Neutrophil (primary cell): ENCODE data around the gene PLA2R1.

ENCODE experiments used
- H3K27ac ChIP-seq: fragments of 200-600 bp; sonication (generic); 2 replicates; pipeline ENCODE4 v1.5.1; 2016; ENCODE audit warnings: mild to moderate bottlenecking, moderate library complexity
- H3K27me3 ChIP-seq: fragments of 200-600 bp; sonication (generic); 2 replicates; pipeline ENCODE4 v1.6.0; 2016; ENCODE audit warnings: mild to moderate bottlenecking
- H3K36me3 ChIP-seq: fragments of 200-600 bp; sonication (generic); 2 replicates; pipeline ENCODE4 v1.5.1; 2017
- H3K4me1 ChIP-seq, 2 experiments: fragments of 200-600 bp in 1 of 2; sonication (generic) in 1 of 2; 1 replicate in 1 of 2; 2 replicates in 1 of 2; pipeline versions ENCODE4 v1.5.1 to v1.6.1; 2013 to 2016; ENCODE audit warnings: low read depth in 1 of 2, low read length in 1 of 2, mild to moderate bottlenecking in 1 of 2, moderate library complexity in 1 of 2; ENCODE audit not compliant: control insufficient read depth in 1 of 2, insufficient read depth in 1 of 2
- H3K4me3 ChIP-seq, 2 experiments: fragments of 200-600 bp in 1 of 2; sonication (generic) in 1 of 2; 1 replicate in 1 of 2; 2 replicates in 1 of 2; pipeline ENCODE4 v1.5.1; 2013 to 2016; ENCODE audit warnings: low read depth in 1 of 2, low read length in 1 of 2, mild to moderate bottlenecking in 1 of 2, moderate library complexity in 1 of 2
- H3K9me3 ChIP-seq: fragments of 200-600 bp; sonication (generic); 2 replicates; pipeline ENCODE4 v1.5.1; 2016
- TF ChIP-seq, protein P1 (sequence below): fragments of 200-600 bp; sonication (generic); IDR thresholded peaks from 2 replicates; pipeline ENCODE4 v1.5.1; 2016; ENCODE audit warnings: antibody characterized with exemption

Gene PLA2R1

DNA sequence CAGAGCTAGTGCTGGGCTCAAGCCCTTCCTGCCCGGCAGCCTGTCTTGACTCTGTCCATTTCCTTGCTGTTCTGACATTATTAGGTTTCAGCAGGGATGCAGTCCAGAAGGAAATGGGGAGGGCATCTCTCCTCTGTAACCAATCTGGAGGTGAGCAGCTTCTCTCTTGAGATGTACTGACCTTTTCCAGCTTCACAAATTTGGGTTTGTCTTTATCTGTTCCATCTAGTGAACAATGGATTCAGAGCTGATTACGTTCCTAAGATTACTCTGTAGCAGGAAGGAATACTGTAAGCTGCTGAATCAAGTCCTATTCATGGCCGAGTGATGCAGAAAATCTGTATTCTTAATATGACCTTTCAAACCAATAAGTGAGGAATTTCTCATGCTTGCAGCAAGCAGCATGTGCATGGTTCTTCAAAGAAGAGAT lies 11.0 kb downstream of the PLA2R1 start:
- H3K27me3 ChIP-seq = no peaks in the 10 kb centered on the region
- H3K27ac ChIP-seq = no peak overlapping the region
- H3K4me3 ChIP-seq = no peak overlapping the region
- H3K36me3 ChIP-seq = no peaks in the 10 kb centered on the region
- H3K9me3 ChIP-seq = no peaks in the 10 kb centered on the region
- TF ChIP-seq, protein P1, sequence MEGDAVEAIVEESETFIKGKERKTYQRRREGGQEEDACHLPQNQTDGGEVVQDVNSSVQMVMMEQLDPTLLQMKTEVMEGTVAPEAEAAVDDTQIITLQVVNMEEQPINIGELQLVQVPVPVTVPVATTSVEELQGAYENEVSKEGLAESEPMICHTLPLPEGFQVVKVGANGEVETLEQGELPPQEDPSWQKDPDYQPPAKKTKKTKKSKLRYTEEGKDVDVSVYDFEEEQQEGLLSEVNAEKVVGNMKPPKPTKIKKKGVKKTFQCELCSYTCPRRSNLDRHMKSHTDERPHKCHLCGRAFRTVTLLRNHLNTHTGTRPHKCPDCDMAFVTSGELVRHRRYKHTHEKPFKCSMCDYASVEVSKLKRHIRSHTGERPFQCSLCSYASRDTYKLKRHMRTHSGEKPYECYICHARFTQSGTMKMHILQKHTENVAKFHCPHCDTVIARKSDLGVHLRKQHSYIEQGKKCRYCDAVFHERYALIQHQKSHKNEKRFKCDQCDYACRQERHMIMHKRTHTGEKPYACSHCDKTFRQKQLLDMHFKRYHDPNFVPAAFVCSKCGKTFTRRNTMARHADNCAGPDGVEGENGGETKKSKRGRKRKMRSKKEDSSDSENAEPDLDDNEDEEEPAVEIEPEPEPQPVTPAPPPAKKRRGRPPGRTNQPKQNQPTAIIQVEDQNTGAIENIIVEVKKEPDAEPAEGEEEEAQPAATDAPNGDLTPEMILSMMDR = no peak
- H3K4me1 ChIP-seq = no peaks in the 10 kb centered on the region

DNA sequence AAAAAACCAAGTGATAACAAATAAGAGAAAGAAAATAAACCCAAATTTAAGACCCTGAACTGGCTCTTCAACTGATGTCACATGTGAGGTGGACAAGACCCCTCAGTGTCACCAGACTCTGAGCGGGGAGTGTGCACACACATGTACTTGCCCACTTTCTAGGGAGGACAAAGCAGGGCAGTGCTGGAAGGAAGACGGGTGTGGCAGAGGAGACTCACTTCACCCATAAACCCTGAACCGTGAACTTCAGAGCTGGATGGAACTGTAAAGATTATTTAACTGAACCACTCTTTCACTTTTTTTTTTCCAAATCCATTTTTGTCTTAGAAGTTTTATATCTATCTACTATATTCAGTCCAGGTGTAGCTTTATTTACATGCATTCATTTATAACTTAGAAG lies 12.3 kb downstream of the PLA2R1 start:
- H3K36me3 ChIP-seq = no peaks in the 10 kb centered on the region
- no peak overlapping the region for H3K4me3 ChIP-seq
- H3K27me3 ChIP-seq = no peaks in the 10 kb centered on the region
- TF ChIP-seq, protein P1 = no peak
- H3K4me1 ChIP-seq = no peaks in the 10 kb centered on the region
- H3K9me3 ChIP-seq = no peaks in the 10 kb centered on the region
- H3K27ac ChIP-seq = no peak overlapping the region

DNA sequence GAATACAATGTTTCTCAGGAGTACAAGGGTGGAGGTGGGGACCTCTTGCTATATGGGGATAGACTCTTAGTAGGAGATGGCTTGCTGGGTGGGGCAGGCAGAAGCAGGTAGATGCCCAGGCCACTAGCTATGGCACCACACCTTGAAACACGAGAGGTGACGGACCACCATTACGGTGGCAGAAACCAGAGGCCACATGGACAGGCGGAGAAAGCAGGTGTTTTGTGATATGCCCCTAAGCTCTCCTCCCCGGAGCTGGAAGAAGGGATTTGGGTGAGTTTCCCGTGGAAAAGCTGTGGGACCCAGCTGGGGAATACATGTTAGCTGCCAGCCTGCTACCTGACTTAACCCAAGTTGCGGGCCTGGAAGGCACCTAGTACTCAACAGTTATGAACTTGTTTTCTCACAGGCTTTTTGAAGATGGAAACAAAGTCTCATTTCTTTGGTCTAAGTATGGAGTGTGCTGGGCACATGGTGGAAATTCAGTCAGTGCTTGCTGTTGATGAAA lies 16.7 kb downstream of the PLA2R1 start:
- TF ChIP-seq, protein P1 = no peak
- Histone ChIP-seq H3K27ac (no peak overlapping the region), H3K4me1 (no peaks in the 10 kb centered on the region), H3K4me3 (no peak overlapping the region), H3K27me3 (no peaks in the 10 kb centered on the region), H3K36me3 (no peaks in the 10 kb centered on the region), H3K9me3 (no peaks in the 10 kb centered on the region)

DNA sequence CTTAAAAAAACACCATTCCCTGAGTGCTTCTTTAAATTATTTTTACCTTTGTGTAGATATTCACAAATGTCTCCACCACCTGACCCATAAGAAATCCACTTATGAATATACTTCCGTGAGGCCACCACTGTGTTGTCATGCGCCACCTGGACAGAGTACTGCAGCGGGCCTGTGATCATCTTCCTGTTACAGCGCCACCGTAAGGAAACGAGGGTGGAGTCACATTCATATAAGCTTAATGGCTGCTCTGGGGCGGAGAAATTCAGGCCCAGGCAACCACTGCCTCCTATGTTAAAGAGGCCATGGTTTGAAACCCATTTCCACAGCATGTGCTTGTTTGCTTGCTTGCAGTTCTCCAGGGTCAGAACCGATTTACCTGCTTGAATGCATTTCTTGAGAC lies 17.7 kb downstream of the PLA2R1 start:
- Histone ChIP-seq H3K9me3 (no peaks in the 10 kb centered on the region), H3K36me3 (no peaks in the 10 kb centered on the region), H3K27ac (no peak overlapping the region), H3K27me3 (peaks cover 2% of the 10 kb centered on the region), H3K4me1 (no peaks in the 10 kb centered on the region), H3K4me3 (no peak overlapping the region)
- TF ChIP-seq, protein P1 = no peak

DNA sequence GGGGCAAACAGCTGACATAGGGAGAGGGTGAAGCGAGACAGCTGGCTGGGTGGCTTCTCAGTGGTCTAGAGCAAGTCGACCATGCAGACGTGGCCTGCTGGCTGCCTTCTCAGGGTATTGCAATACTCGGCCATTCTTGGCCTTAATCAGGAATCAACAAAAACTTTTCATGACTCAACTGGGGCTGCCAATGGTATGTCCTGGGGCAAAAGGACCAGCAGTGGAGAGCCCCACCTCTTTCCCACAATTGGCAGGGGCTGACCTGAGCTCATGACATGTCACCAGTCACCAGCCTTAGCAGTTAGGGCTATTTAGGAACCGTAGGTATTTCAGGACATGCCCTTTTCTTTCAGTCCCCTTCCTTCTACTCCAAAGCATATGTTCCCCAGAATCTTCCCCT lies 19.1 kb downstream of the PLA2R1 start:
- H3K27me3 ChIP-seq = peaks cover 11% of the 10 kb centered on the region
- no peaks in the 10 kb centered on the region for H3K9me3 ChIP-seq
- no peaks in the 10 kb centered on the region for H3K4me1 ChIP-seq
- no peaks in the 10 kb centered on the region for H3K36me3 ChIP-seq
- H3K4me3 ChIP-seq = no peak overlapping the region
- TF ChIP-seq, protein P1 = no peak
- no peak overlapping the region for H3K27ac ChIP-seq

DNA sequence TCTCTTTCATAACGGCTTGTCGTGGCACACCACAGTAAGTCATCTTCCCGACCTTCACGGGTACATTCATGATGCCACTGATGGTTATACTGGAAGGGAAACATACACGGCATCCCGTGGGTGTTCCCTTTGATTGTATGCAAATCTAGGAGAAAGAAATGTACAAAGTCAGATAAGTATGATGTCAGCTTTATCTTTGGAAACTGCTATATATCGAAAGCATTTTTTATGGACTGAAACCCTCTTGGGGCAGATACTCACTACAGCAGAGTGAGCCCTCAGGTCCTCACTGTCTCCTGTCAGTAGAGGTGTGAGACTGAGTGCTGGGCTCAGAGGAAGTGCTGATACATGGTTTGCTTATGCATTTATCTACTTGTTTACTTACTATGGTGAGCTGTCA lies 20.4 kb downstream of the PLA2R1 start:
- Histone ChIP-seq H3K27me3 (peaks cover 11% of the 10 kb centered on the region), H3K4me1 (no peaks in the 10 kb centered on the region), H3K4me3 (no peak overlapping the region), H3K36me3 (no peaks in the 10 kb centered on the region), H3K9me3 (no peaks in the 10 kb centered on the region), H3K27ac (no peak overlapping the region)
- TF ChIP-seq, protein P1 = no peak
